Colon (tissue), 2 donors: ENCODE results near the gene RPS6KL1.

Source experiments
- FAIRE-seq: peaks from 2 replicates; lab custom pipeline; 2012; peaks lifted over from hg19 to GRCh38; lab: Jason Lieb, UNC
- donor health status: control.
- donor health status: control.

The RPS6KL1 gene

GRCh38 chr14:74882103-74882920 lies 40.7 kb downstream of the RPS6KL1 start:
- FAIRE-seq, result no peak

GRCh38 chr14:74881431-74882102 lies 41.5 kb downstream of the RPS6KL1 start, which contains the start of gene DLST:
Gene DLST, plus strand, starts transcription at chr14:74881916. Its CDS starts 38 bp downstream, at chr14:74881954.
- FAIRE-seq, result no peak

DNA sequence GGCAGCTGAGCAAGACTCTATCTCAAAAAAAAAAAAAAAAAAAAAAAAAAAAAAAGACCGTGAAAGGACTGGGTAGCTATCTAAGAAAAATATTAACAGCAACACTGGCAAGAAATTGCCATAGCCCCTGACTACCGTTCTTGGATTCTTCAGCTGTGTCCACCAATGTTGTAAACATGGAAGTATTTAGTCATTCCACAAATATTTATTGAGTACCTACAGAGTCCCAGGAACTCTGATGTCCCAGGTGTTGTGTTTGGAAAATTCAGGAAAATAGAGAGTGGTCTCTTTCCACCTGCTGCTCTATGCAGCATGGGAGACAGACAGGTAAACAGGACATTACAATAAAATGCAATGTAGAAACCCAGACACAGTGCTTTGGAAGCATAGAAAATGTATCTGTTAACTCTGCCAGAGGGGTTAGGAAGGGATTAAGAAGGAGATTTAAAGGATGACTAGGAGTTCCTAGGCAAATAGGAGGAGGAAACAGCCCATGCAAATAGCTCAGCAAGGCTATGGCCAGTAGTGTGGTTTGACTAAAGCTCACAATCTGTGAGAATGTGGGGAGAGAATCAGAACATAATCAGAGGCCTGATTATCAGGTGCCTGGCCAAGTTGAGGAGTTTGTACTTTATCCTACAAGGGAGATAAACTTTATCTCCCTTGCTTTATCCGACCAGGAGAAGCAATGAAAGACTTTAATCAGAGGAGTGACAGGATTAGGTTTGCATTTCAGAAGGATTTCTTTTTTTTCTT lies 43.5 kb downstream of the RPS6KL1 start:
- FAIRE-seq, result no peak

DNA sequence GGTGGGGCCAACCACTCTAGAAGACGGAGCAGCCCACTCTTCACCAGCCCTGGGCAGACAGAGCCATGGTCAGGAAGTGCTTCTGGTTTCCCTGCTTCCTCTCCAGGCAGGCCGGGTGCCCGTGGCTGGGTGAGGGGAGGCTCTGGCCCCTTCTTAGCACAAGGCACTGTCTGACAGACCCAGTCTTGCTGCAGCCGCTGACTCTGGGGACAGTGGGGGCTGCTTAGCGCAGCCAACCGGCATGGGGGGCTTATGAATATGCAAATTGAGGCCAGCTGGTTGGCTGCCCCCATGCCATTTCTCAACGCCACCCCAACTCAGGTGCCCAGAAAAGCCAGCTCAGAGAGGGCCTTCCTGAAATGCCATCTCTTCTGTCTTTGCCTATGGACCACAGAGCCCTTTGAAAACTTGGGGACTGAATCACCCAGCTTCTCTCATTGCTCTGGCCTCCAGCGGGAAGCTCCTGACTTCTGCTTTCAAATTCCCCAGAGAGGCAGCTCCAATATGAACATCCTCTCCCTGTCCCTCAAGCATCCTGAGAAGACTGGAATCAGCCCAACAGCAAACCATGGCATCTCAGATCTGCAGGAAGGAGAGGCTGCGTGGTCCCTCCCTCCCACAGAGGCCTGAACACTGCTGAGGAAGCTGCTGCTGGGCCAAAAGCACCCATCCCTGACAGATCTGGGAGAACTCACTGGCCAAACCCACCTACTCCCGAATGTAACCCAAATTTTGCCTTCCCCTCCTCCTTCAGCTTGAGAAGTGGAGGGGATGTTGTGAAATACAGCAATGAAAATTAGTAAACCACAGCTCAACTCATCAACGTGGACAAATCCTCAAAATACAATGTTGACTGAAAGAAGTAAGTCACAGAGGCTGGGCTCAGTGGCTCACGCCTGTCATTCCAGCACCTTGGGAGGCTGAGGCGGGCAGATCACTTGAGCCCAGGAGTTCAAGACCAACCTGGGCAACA lies 46.8 kb downstream of the RPS6KL1 start, which contains the start of gene PROX2:
PROX2 (minus strand) TSS at position 205 of the 973 bp plus-strand sequence. CDS start 12,311 bp downstream, outside the sequence.
- no peak for FAIRE-seq

DNA sequence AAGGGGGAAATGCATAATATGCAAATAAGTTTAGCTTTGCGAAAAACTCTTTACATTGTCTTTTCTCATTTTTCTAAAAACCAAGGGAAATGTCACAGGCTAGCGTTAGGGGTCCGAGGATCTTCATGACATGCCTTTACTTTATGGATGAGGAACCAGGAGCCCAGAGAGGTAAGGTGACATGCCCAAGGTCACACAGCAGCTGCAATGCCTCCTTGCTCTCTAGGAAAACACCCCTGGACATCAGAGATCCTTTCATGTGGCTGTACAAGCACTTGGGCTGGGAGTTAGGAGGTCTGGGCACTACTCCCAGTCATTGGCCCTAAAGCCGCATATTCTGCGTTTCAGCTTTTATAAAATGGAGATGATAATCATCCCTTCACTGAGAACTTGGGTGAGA lies 47.9 kb downstream of the RPS6KL1 start:
- FAIRE-seq, result no peak

GRCh38 chr14:74871819-74872218 lies 51.2 kb downstream of the RPS6KL1 start:
- no peak for FAIRE-seq

GRCh38 chr14:74868739-74869138 lies 54.3 kb downstream of the RPS6KL1 start:
- no peak for FAIRE-seq

GRCh38 chr14:74867673-74868072 lies 55.4 kb downstream of the RPS6KL1 start:
- FAIRE-seq, result no peak

DNA sequence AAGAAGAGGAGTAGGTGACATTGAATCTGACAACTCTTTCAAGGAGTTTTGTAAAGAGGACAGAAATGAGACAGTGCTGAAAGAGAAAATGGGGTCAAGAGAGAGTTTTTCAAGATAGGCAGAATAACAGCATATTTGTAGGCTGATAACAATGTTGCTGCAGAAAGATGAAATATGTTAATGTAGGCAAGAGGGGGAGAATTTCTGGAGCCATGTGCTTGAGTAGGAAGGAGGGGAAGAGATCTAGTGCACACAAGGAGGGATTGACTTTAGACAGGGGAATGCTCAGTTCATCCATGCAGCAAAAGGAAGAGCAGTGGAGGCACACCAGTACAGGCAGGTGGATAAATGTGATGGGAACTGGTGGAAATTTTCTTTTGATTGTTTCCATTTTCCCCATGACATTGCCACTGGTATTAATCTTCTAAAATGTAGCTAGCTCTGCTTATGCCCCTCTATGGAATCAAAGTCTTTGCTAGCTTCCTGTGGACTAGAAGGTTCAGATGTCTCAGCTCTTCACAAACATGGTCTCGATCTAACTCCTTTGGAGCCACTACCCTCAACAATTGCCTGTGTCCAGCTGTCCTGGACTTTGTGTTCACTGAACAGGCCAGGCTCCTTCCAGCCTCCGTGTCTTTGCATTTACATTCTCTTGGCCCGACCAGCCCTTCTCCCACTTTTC lies 56.2 kb downstream of the RPS6KL1 start:
- FAIRE-seq, result no peak

GRCh38 chr14:74865156-74865555 lies 57.9 kb downstream of the RPS6KL1 start:
- FAIRE-seq, result no peak

DNA sequence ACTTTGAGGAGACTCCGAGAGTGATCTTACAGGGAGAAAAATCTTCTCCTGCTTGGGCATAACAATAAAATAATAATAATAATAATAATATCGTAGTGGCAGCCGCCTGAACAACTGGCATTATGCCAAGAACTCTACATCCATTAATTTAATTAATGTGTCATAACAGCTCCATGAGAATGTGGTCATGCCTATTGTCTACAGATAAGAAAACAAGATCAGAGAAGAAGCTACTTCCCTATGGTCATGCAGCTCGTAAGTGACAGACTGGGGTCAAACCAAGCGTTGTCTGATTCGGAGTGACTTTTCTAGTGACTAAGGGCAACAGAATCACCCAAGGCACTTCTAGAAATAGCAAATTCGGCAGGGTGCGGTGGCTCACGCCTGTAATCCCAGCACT lies 58.9 kb downstream of the RPS6KL1 start:
- FAIRE-seq, result no peak

DNA sequence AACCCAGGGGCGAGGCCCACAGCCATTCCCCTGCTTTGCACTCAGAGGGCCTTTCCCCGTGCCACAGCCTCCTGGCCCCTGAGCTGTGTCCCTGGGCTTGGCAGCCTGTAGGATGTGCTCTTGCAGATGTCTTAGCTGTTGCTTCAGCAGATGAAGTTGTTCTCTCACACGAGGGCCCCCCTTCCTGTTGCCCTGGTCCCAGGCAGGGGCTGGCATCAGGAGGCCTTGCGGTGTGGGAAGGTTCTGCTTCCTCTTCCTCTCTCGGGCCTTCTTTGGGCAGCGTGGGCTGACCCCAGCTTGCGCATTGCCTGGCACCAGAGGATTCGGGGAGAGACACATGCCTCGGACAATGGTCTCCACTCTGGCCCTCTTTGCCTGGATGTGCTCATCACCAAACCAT lies 59.8 kb downstream of the RPS6KL1 start:
- no peak for FAIRE-seq

DNA sequence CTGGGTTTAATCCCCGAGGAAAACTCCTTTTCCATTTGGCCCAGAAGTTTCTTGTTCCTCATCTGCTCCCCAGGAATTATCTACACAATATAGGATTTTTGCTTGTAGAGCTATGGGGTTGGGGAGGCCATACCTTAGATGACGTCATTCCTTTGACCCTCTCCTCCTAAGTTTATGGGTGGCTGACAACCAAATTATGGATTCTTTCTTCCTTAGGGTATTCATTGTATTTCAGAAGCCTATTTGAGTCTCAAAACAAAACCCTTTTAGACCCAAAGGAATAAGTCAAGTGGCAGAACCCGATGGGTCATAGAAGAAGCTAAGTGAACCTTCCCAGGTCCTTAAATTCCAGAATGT lies 61.3 kb downstream of the RPS6KL1 start:
- FAIRE-seq, result no peak

GRCh38 chr14:74860899-74861733 lies 61.9 kb downstream of the RPS6KL1 start:
- no peak for FAIRE-seq

DNA sequence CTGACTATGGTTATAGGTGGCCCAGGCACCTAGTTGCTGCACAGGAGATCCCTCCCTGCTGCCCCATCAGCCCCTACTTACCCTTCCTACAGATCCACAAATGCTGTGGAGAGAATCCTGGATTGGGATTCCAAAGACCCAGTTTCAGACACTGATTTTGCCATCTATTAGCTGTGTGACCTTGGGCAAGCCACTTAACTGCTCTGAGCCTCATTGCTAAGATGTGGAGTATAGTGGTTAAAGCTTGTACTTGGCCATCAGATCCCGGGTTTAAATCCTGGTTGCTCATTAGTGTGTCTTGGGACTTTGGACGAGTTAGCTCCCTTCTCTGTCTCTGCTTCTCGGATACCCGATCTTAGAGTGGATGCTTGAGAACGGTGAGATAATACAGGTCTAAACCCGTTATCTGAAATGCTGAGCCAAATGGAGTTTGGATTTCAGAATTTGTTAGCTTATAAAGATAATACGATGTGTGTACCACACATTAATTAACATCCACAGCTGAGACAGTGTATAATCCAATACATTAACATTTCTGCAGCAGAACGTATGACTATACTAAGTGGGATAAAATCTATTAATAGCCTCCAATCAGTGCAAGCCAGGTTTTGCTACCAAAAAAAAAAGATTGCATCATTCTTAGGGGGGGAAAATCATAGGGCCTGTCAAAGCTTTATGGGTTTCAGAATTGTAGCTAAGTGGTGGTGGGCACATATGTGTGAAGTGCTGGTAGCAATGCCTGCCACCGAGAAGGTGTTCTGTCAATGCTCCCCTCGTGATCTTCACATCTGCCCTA lies 63.1 kb downstream of the RPS6KL1 start:
- no peak for FAIRE-seq

- no peak for FAIRE-seq
Measured at GRCh38 chr14:74858022-74858421, 65.0 kb downstream of the RPS6KL1 start.

DNA sequence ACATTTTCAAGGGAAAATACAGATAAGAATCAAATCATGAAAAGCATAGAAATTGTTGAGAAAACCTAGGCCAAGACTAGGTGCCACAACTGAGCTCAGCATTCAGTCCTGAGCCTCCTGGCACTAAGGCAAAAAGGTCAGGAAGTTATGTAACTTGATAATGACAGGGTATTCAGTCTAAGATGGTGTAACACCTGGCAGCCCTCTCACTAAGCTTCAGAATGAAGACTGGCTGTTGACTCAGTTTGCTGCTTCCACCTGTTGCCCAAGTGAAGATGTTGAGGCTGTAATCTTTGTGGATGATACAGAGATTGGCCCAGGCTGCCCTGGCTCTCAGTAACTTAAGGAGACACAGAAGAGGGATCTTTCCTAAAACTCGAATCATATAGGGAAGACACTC lies 66.7 kb downstream of the RPS6KL1 start:
- no peak for FAIRE-seq

- no peak for FAIRE-seq
Measured at GRCh38 chr14:74855945-74856344, 67.1 kb downstream of the RPS6KL1 start.

DNA sequence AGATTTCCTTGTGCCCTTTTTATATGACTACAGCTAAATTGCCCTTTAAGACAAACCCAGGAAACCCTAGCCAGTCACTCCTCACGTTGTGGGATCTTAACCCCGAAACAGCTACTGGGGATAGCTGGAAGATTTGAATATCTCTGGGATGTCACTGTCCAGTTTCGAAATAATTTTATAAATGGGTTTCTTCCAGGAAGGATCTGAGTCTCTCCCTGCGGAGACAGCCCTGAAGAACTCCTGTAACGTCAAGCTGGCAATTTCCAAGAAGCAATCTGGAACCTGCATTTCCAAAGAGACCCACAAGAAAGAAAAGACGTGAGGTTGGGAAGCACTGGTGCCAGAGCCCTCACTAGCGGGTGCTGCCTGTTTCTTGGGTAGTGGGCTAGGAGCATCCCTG lies 68.0 kb downstream of the RPS6KL1 start:
- no peak for FAIRE-seq
